Hypothalamus (tissue), 51 donors: ENCODE results near the gene ZNF710.

Experiments
- DNase-seq, 51 donors: peaks; one replicate each; lab custom pipeline; 2025; lab: John Stamatoyannopoulos, UW

Gene ZNF710

GRCh38 chr15:90126596-90127435 lies 125.7 kb downstream of the ZNF710 start:
- no peak for DNase-seq

GRCh38 chr15:90130291-90130690 lies 129.2 kb downstream of the ZNF710 start:
- DNase-seq: no peak
